K562 (cell line): ENCODE measurements around the gene COL13A1. TPM values are rescaled to one million over a fixed set of nuclear protein-coding genes. Genes with fewer than 3 reads are reported as not detected.
A peak's percentile ranks its signal among the peaks of the same experiment; 100 is the strongest.

ENCODE experiments used
- COPS2 ChIP-seq: fragments of 450-650 bp; conservative IDR thresholded peaks from 2 replicates; pipeline ENCODE4 v1.6.1; 2016; ENCODE audit warnings: mild to moderate bottlenecking, moderate library complexity
- CREM ChIP-seq: IDR thresholded peaks from 2 replicates; pipeline ENCODE4 v1.6.1; 2014; ENCODE audit warnings: antibody characterized with exemption, low read depth
- DNMT1 ChIP-seq: fragments of 450-650 bp; IDR thresholded peaks from 2 replicates; pipeline ENCODE4 v1.6.1; 2016; ENCODE audit warnings: antibody characterized with exemption, mild to moderate bottlenecking
- GABPA ChIP-seq: fragments of 200-800 bp; sonication (Bioruptor generic); conservative IDR thresholded peaks from 2 replicates; pipeline ENCODE4 v1.6.1; 2016; ENCODE audit warnings: low read depth, missing genetic modification characterization, missing compliant biosample characterization
- HIVEP1 ChIP-seq: fragments of 250-450 bp; sonication (Bioruptor Pico); IDR thresholded peaks from 2 replicates; pipeline ENCODE4 v1.4.0; 2020; ENCODE audit warnings: mild to moderate bottlenecking
- MED1 ChIP-seq: sonication (generic); formaldehyde crosslinking; IDR thresholded peaks from 2 replicates; pipeline ENCODE4 v1.8.1; 2023; ENCODE audit warnings: missing genetic modification reagents, borderline replicate concordance
- MTA2 ChIP-seq: fragments of 450-650 bp; IDR thresholded peaks from 2 replicates; pipeline ENCODE4 v1.6.1; 2016; ENCODE audit warnings: low read depth
- SAFB2 ChIP-seq: fragments of 200-400 bp; formaldehyde crosslinking; IDR thresholded peaks from 2 replicates; pipeline ENCODE4 v1.6.1; 2018; ENCODE audit warnings: borderline replicate concordance, low read length, low read depth, moderate library complexity; ENCODE audit not compliant: severe bottlenecking
- TRIM24 ChIP-seq, 2 experiments: fragments of 450-650 bp; IDR thresholded peaks; 2 replicates each; pipeline ENCODE4 v1.6.1; 2016
- YBX1 ChIP-seq: fragments of 450-650 bp; IDR thresholded peaks from 2 replicates; pipeline ENCODE4 v1.7.1; 2016; ENCODE audit warnings: mild to moderate bottlenecking
- ZNF263 ChIP-seq: sonication (generic); formaldehyde crosslinking; IDR thresholded peaks from 2 replicates; pipeline ENCODE4 v1.8.0; 2022; ENCODE audit warnings: mild to moderate bottlenecking, missing genetic modification reagents, borderline replicate concordance
- polyA plus RNA-seq, 8 experiments: library from polyadenylated mRNA; depleted of rRNA in 4 of 8; stranded (reverse) in 5 of 8; unstranded in 3 of 8; fragments of >200 nt; fragmentation: Nextera tagmentation in 2 of 8; fragmentation: Illumina TruSeq in 1 of 8; extraction: Ambion mirVana in 2 of 8; extraction: Trizol in 1 of 8; gene quantifications; 2 replicates each; pipeline versions ENCODE4 v1.2.1 to v1.2.3, GENCODE V29; 2011 to 2014; ENCODE audit warnings: inconsistent platforms in 1 of 8, missing spikeins in 1 of 8
- total RNA-seq, 7 experiments: library from RNA; depleted of rRNA in 6 of 7; stranded (reverse); fragments of >200 nt in 6 of 7; fragmentation: Illumina TruSeq in 2 of 7; extraction: Trizol in 2 of 7; gene quantifications; 2 replicates each; pipeline versions ENCODE4 v1.2.1 to v1.2.3, GENCODE V29; 2011 to 2021; ENCODE audit warnings: low replicate concordance in 1 of 7
- TF ChIP-seq, protein P1 (sequence below), 3 experiments: fragments of 200-800 bp in 1 of 3; fragments of 250-450 bp in 1 of 3; fragments of 450-650 bp in 1 of 3; sonication (Bioruptor Pico) in 1 of 3; sonication (Bioruptor generic) in 1 of 3; formaldehyde crosslinking in 1 of 3; IDR thresholded peaks; 2 replicates each; pipeline versions ENCODE4 v1.6.1 to v1.8.0; 2016 to 2022; ENCODE audit warnings: mild to moderate bottlenecking in 2 of 3, missing genetic modification characterization in 2 of 3, missing compliant biosample characterization in 1 of 3, moderate library complexity in 1 of 3

Gene COL13A1
- total and polyA plus RNA-seq, 9 of the 15 experiments (the other 6 are each of a cell fraction or from before 2014, with no cell fraction given): not detected

DNA sequence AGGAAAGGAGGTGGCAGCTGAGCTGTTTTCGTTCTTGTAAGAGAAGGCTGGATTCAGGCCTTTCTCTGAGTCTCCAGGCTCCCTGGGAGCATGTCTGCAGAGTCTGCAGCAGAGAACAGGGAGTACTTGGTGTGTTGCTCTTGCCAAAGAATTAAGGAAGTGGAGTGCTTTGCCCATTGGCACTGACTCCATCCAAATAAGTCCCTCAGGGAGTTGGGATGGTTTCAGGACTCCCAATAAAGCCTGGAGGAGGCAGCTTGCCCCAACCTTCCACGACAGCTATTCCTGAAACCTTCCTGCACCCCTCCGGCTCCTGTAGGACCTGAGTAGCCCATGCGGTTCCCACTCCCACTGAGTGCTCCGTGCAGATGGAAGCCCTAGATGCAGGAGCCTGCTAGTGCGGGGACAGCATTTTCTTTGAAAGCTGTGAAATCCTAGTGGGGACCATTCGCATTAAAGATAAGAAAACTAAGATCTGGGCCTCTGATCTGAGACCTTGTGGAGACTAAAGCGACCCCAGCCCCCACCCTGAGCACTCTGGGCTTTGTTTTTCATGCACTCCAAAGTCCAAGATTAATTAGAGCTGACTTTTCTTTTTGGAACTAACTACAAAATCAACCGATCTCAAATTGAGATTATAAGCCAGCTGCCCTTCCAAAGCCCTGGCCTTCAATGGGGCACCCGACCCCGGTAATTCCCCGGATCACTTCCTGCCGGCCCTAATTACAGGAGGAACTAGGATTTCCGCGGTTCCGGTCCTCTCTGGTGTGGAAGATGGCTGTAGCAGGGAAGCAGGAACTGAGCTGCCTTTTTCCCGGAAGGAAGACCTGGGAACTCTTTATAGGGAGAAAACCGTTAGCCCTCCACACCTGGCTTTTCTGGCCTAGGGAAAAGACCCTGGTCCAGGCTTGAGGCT lies 110.2 kb downstream of the COL13A1 start (continued):
- TF ChIP-seq, protein P1, sequence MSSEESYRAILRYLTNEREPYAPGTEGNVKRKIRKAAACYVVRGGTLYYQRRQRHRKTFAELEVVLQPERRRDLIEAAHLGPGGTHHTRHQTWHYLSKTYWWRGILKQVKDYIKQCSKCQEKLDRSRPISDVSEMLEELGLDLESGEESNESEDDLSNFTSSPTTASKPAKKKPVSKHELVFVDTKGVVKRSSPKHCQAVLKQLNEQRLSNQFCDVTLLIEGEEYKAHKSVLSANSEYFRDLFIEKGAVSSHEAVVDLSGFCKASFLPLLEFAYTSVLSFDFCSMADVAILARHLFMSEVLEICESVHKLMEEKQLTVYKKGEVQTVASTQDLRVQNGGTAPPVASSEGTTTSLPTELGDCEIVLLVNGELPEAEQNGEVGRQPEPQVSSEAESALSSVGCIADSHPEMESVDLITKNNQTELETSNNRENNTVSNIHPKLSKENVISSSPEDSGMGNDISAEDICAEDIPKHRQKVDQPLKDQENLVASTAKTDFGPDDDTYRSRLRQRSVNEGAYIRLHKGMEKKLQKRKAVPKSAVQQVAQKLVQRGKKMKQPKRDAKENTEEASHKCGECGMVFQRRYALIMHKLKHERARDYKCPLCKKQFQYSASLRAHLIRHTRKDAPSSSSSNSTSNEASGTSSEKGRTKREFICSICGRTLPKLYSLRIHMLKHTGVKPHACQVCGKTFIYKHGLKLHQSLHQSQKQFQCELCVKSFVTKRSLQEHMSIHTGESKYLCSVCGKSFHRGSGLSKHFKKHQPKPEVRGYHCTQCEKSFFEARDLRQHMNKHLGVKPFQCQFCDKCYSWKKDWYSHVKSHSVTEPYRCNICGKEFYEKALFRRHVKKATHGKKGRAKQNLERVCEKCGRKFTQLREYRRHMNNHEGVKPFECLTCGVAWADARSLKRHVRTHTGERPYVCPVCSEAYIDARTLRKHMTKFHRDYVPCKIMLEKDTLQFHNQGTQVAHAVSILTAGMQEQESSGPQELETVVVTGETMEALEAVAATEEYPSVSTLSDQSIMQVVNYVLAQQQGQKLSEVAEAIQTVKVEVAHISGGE (CRISPR knock-in tag; IDR thresholded peaks at IDR 0.05): 0 out of 6 replicates have a peak, but pooled peaks of 1 of the 3 experiments have one; percentile 31
- TF ChIP-seq COPS2: no peak
- TF ChIP-seq DNMT1: no peak
- TF ChIP-seq MTA2: no peak
- TF ChIP-seq MED1 (CRISPR knock-in tag): no peak
- no peak for TF ChIP-seq CREM
- TF ChIP-seq YBX1: no peak
- no peak for TF ChIP-seq HIVEP1 (CRISPR knock-in tag)
- no peak for TF ChIP-seq ZNF263 (CRISPR knock-in tag)
- no peak for TF ChIP-seq SAFB2
- no peak for TF ChIP-seq TRIM24 (IDR thresholded peaks at IDR 0.05)
- TF ChIP-seq GABPA (tag): peak; percentile 69
